Osteocyte (in vitro differentiated cells): ENCODE data around the gene TYK2. TPM values are rescaled to one million over a fixed set of nuclear protein-coding genes. Genes with fewer than 3 reads are reported as not detected.
A peak's percentile ranks its signal among the peaks of the same experiment; 100 is the strongest.

Source experiments
- DNase-seq: peaks from one replicate; pipeline ENCODE4 v3.0.0; 2021; ENCODE audit warnings: mixed read lengths; ENCODE audit not compliant: unreplicated experiment; ENCODE audit errors: extremely low spot score
- H3K27ac Mint-ChIP-seq: one replicate; pipeline ENCODE4 v1.8.0; 2021; ENCODE audit warnings: mild to moderate bottlenecking, mixed read lengths; ENCODE audit not compliant: unreplicated experiment
- H3K27me3 Mint-ChIP-seq: one replicate; pipeline ENCODE4 v1.8.0; 2021; ENCODE audit warnings: mixed read lengths; ENCODE audit not compliant: unreplicated experiment
- H3K36me3 Mint-ChIP-seq: one replicate; pipeline ENCODE4 v1.8.0; 2021; ENCODE audit warnings: mixed read lengths; ENCODE audit not compliant: unreplicated experiment
- H3K4me1 Mint-ChIP-seq: one replicate; pipeline ENCODE4 v1.8.0; 2021; ENCODE audit warnings: mixed read lengths; ENCODE audit not compliant: unreplicated experiment
- H3K4me3 Mint-ChIP-seq: one replicate; pipeline ENCODE4 v1.8.0; 2021; ENCODE audit warnings: mild to moderate bottlenecking, moderate library complexity, mixed read lengths; ENCODE audit not compliant: unreplicated experiment
- H3K9me3 Mint-ChIP-seq: one replicate; pipeline ENCODE4 v1.8.0; 2021; ENCODE audit warnings: mixed read lengths; ENCODE audit not compliant: unreplicated experiment
- CTCF ChIP-seq: fragments of 200-600 bp; sonication (generic); IDR thresholded peaks from 2 replicates; pipeline ENCODE4 v1.5.0; 2021; ENCODE audit warnings: antibody characterized with exemption, mild to moderate bottlenecking, moderate library complexity
- total RNA-seq: library from RNA; stranded (reverse); gene quantifications from 2 replicates; pipeline ENCODE4 v1.2.1, GENCODE V29; 2021

Gene TYK2
- total RNA-seq, 1 donor from 2014 or later = 136 TPM

GRCh38 chr19:10422046-10422461 lies 41.7 kb upstream of the TYK2 start:
- H3K27me3 Mint-ChIP-seq = peaks cover 50% of the 10 kb centered on the region
- peak overlapping the region; percentile 33 for H3K4me3 Mint-ChIP-seq
- no peak for DNase-seq
- TF ChIP-seq CTCF = no peak
- H3K9me3 Mint-ChIP-seq = no peaks in the 10 kb centered on the region
- H3K4me1 Mint-ChIP-seq = peaks cover 29% of the 10 kb centered on the region
- H3K27ac Mint-ChIP-seq = no peak overlapping the region
- no peaks in the 10 kb centered on the region for H3K36me3 Mint-ChIP-seq

GRCh38 chr19:10421240-10422045 lies 41.1 kb upstream of the TYK2 start:
- Mint-ChIP-seq H3K4me3 (peak overlapping the region; percentile 55), H3K9me3 (no peaks in the 10 kb centered on the region), H3K27ac (no peak overlapping the region), H3K36me3 (no peaks in the 10 kb centered on the region), H3K27me3 (peaks cover 55% of the 10 kb centered on the region), H3K4me1 (peaks cover 32% of the 10 kb centered on the region)
- DNase-seq = no peak
- TF ChIP-seq CTCF = no peak

- Mint-ChIP-seq H3K4me1 (peaks cover 35% of the 10 kb centered on the region), H3K27me3 (peaks cover 55% of the 10 kb centered on the region), H3K9me3 (no peaks in the 10 kb centered on the region), H3K27ac (peak within 1 kb of the TSS; percentile 36), H3K4me3 (peak within 1 kb of the TSS; percentile 75), H3K36me3 (no peaks in the 10 kb centered on the region)
- TF ChIP-seq CTCF = peak; percentile 56
- DNase-seq = no peak
These were observed 40.3 kb upstream of the TYK2 start, which contains the start of gene PDE4A for GRCh38 chr19:10420444-10421239. Gene PDE4A, plus strand, starts transcription at chr19:10420538. Its CDS starts 227 bp downstream, at chr19:10420765.

- peaks cover 48% of the 10 kb centered on the region for H3K27me3 Mint-ChIP-seq
These were observed 39.5 kb upstream of the TYK2 start for GRCh38 chr19:10419646-10420443.

More at GRCh38 chr19:10419646-10420443, 39.5 kb upstream of the TYK2 start:
- peak overlapping the region; percentile 36 for H3K27ac Mint-ChIP-seq
- H3K9me3 Mint-ChIP-seq = no peaks in the 10 kb centered on the region
- no peak for TF ChIP-seq CTCF
- no peaks in the 10 kb centered on the region for H3K36me3 Mint-ChIP-seq
- peak overlapping the region; percentile 75 for H3K4me3 Mint-ChIP-seq
- peaks cover 35% of the 10 kb centered on the region for H3K4me1 Mint-ChIP-seq
- DNase-seq = no peak
